Liver (tissue), 9 donors: ENCODE data around the gene GOLGA1. TPM values are rescaled to one million over a fixed set of nuclear protein-coding genes. Genes with fewer than 3 reads are reported as not detected.
A peak's percentile ranks its signal among the peaks of the same experiment; 100 is the strongest.
"Not testable (repeated sequence)": the region's sequence is repeated elsewhere in the genome, so short reads cannot be mapped to it uniquely, and the experiment has no call there.

Experiments
- DNase-seq: peaks from one replicate; pipeline ENCODE4 v3.0.0-alpha.2; 2017; ENCODE audit warnings: low spot score
- H3K27ac ChIP-seq, 2 donors: one replicate each; pipeline ENCODE4 v1.7.0; 2013; ENCODE audit warnings: inconsistent platforms in 2 of 2, low read length in 2 of 2, control low read depth in 1 of 2, low read depth in 1 of 2, mild to moderate bottlenecking in 1 of 2
- H3K27me3 ChIP-seq, 4 donors: one replicate each; pipeline versions ENCODE4 v1.6.1 to v1.7.0; 2013; ENCODE audit warnings: low read length in 3 of 4, inconsistent platforms in 1 of 4, mild to moderate bottlenecking in 1 of 4, moderate library complexity in 1 of 4; ENCODE audit not compliant: control insufficient read depth in 4 of 4, insufficient read depth in 4 of 4
- H3K36me3 ChIP-seq, 4 donors: one replicate each; pipeline versions ENCODE4 v1.6.1 to v1.7.0; 2013; ENCODE audit warnings: low read length in 3 of 4, mild to moderate bottlenecking in 3 of 4, low read depth in 1 of 4, moderate library complexity in 1 of 4; ENCODE audit not compliant: control insufficient read depth in 4 of 4, insufficient read depth in 3 of 4
- H3K4me1 ChIP-seq, 4 donors: one replicate each; pipeline versions ENCODE4 v1.6.1 to v1.7.0; 2013; ENCODE audit warnings: low read length in 3 of 4, mild to moderate bottlenecking in 3 of 4, moderate library complexity in 1 of 4; ENCODE audit not compliant: control insufficient read depth in 4 of 4, insufficient read depth in 4 of 4
- H3K4me3 ChIP-seq, 3 donors: one replicate each; pipeline versions ENCODE4 v1.6.1 to v1.7.0; 2013; ENCODE audit warnings: low read length in 3 of 3, control low read depth in 1 of 3, low read depth in 1 of 3, mild to moderate bottlenecking in 1 of 3
- H3K9ac ChIP-seq, 2 donors: one replicate each; pipeline ENCODE4 v1.7.0; 2013; ENCODE audit warnings: low read length in 2 of 2, mild to moderate bottlenecking in 2 of 2, moderate library complexity in 2 of 2, control low read depth in 1 of 2, low read depth in 1 of 2
- H3K9me3 ChIP-seq, 4 donors: one replicate each; pipeline versions ENCODE4 v1.6.1 to v1.7.0; 2013; ENCODE audit warnings: low read length in 3 of 4; ENCODE audit not compliant: control insufficient read depth in 4 of 4
- EGR1 ChIP-seq, 2 donors: IDR thresholded peaks; 2 replicates each; pipeline ENCODE4 v1.6.1; 2016 to 2018; ENCODE audit warnings: antibody characterized with exemption in 2 of 2, low read depth in 2 of 2
- FOXA1 ChIP-seq: IDR thresholded peaks from 2 replicates; pipeline ENCODE4 v1.6.1; 2016; ENCODE audit warnings: antibody characterized with exemption
- FOXA2 ChIP-seq: IDR thresholded peaks from 2 replicates; pipeline ENCODE4 v1.6.1; 2016; ENCODE audit warnings: antibody characterized with exemption
- HNF4A ChIP-seq, 2 donors: conservative IDR thresholded peaks; 2 replicates each; pipeline ENCODE4 v1.6.1; 2016; ENCODE audit warnings: antibody characterized with exemption in 2 of 2, mild to moderate bottlenecking in 2 of 2
- JUND ChIP-seq, 2 donors: IDR thresholded peaks; 2 replicates each; pipeline ENCODE4 v1.6.1; 2016; ENCODE audit warnings: antibody characterized with exemption in 2 of 2
- NR2F2 ChIP-seq: IDR thresholded peaks from 2 replicates; pipeline ENCODE4 v1.6.1; 2016; ENCODE audit warnings: antibody characterized with exemption
- RAD21 ChIP-seq, 2 donors: IDR thresholded peaks; 2 replicates each; pipeline ENCODE4 v1.6.1; 2016; ENCODE audit warnings: antibody characterized with exemption in 2 of 2, mild to moderate bottlenecking in 2 of 2
- RXRA ChIP-seq, 2 donors: IDR thresholded peaks; 2 replicates each; pipeline ENCODE4 v1.6.1; 2017 to 2018; ENCODE audit warnings: antibody characterized with exemption in 2 of 2, mild to moderate bottlenecking in 1 of 2
- SP1 ChIP-seq: IDR thresholded peaks from 2 replicates; pipeline ENCODE4 v1.6.1; 2018; ENCODE audit warnings: antibody characterized with exemption, mild to moderate bottlenecking
- TAF1 ChIP-seq: conservative IDR thresholded peaks from 2 replicates; pipeline ENCODE4 v1.6.1; 2016; ENCODE audit warnings: antibody characterized with exemption, mild to moderate bottlenecking
- YY1 ChIP-seq: IDR thresholded peaks from 2 replicates; pipeline ENCODE4 v1.6.1; 2016; ENCODE audit warnings: antibody characterized with exemption, mild to moderate bottlenecking
- WGBS: extraction: QIAGEN DNeasy Blood & Tissue Kit; methylation state at CpG from one replicate; pipeline ENCODE4 v1.1.7; 2013; 5-methylcytosine and 5-hydroxymethylcytosine counted together
- polyA plus RNA-seq, 2 donors: library from polyadenylated mRNA; stranded (reverse) in 1 of 2; unstranded in 1 of 2; fragments of 200-250 nt in 1 of 2; fragments of >200 nt in 1 of 2; fragmentation: Nextera tagmentation in 1 of 2; extraction: Ambion mirVana in 1 of 2; gene quantifications; one replicate each; pipeline versions ENCODE4 v1.2.1 to v1.2.3, GENCODE V29; 2013 to 2015
- total RNA-seq, 2 donors: library from RNA; depleted of rRNA; stranded (reverse); fragments of >200 nt; gene quantifications; one replicate each; pipeline ENCODE4 v1.2.3, GENCODE V29; 2014
- TF ChIP-seq, protein P1 (sequence below): IDR thresholded peaks from 2 replicates; pipeline ENCODE4 v1.6.1; 2016; ENCODE audit warnings: antibody characterized with exemption
- TF ChIP-seq, protein P2 (sequence below): fragments of 150-350 bp; IDR thresholded peaks from 2 replicates; pipeline ENCODE4 v1.5.1; 2017; ENCODE audit warnings: improper control_type of control experiment, low read depth, low read length; ENCODE audit not compliant: missing input control
- TF ChIP-seq, protein P3 (sequence below): IDR thresholded peaks from 2 replicates; pipeline ENCODE4 v1.6.1; 2016; ENCODE audit warnings: antibody characterized with exemption
- TF ChIP-seq, protein P4 (sequence below): IDR thresholded peaks from 2 replicates; pipeline ENCODE4 v1.6.1; 2016; ENCODE audit warnings: antibody characterized with exemption
- donor health status: healthy.
- donor health status: healthy.
- donor health status: healthy.
- donor health status: healthy.
- donor health status: healthy.

Gene GOLGA1
- total and polyA plus RNA-seq, 4 donors: 5.9 to 17.6 (median 8.9) TPM

DNA sequence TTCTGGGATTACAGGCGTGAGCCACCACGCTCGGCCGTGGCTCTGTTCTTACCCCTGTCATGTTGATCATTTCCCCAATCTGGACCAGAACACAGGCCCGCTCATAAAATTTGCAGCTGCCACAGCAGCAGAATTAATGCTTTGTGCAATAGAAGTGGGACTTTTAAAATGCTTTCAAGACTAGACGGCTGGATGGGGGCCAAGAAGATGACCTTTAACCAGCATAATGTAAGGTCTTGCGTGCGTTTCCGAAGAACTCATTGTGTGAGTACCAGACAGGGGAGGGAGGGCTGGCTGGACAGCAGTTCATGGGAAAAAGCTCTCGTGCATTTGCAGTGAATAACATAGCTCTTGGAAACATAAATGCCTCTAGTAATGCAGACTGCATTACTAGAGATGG, 91.1 kb downstream of the GOLGA1 start:
- Histone ChIP-seq H3K9ac (no peak overlapping the region), H3K27me3 (peaks cover 0 to 4% (median 0%) of the 10 kb centered on the region in 4 donors), H3K27ac (no peak overlapping the region), H3K4me1 (peaks cover 2 to 13% (median 10%) of the 10 kb centered on the region in 4 donors), H3K4me3 (no peak overlapping the region), H3K9me3 (no peaks in the 10 kb centered on the region), H3K36me3 (no peaks in the 10 kb centered on the region)
- TF ChIP-seq NR2F2 (peak; percentile 58), TAF1 (no peak)
- WGBS: 55% methylated on average over 10 of the region's 10 CpGs
- no peak for DNase-seq

DNA sequence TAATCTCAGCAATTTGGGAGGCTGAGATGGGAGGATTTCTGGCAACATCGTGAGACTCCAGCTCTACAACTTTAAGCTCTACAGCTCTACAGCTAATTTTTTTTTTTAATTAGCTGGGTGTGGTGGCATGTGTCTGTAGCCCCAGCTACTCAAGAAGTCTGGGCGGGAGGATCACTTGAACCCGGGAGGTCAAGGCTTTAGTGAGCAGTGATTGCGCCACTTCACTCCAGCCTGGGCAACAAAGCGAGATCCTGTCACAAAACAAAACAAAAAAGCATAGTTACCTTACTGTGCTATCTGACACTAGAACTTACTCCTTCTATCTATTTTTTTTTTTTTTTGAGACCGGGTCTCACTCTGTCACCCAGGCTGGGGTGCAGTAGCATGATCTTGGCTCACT, 93.9 kb downstream of the GOLGA1 start:
- Histone ChIP-seq H3K4me1 (no peaks in the 10 kb centered on the region), H3K36me3 (no peaks in the 10 kb centered on the region), H3K27ac (no peak overlapping the region), H3K9me3 (no peaks in the 10 kb centered on the region), H3K27me3 (peaks cover 0 to 4% (median 0%) of the 10 kb centered on the region in 4 donors), H3K4me3 (no peak overlapping the region), H3K9ac (no peak overlapping the region)
- TF ChIP-seq YY1 (no peak), RAD21 (IDR thresholded peaks at IDR 0.05) (no peak), RXRA (IDR thresholded peaks at IDR 0.05) (no peak), NR2F2 (no peak), EGR1 (IDR thresholded peaks at IDR 0.05; ENCODE audit: low read depth in 2 of 2) (no peak), HNF4A (conservative IDR thresholded peaks at IDR 0.05) (no peak), JUND (IDR thresholded peaks at IDR 0.05) (no peak), FOXA2 (no peak), FOXA1 (no peak), SP1 (no peak)
- TF ChIP-seq, protein P1, sequence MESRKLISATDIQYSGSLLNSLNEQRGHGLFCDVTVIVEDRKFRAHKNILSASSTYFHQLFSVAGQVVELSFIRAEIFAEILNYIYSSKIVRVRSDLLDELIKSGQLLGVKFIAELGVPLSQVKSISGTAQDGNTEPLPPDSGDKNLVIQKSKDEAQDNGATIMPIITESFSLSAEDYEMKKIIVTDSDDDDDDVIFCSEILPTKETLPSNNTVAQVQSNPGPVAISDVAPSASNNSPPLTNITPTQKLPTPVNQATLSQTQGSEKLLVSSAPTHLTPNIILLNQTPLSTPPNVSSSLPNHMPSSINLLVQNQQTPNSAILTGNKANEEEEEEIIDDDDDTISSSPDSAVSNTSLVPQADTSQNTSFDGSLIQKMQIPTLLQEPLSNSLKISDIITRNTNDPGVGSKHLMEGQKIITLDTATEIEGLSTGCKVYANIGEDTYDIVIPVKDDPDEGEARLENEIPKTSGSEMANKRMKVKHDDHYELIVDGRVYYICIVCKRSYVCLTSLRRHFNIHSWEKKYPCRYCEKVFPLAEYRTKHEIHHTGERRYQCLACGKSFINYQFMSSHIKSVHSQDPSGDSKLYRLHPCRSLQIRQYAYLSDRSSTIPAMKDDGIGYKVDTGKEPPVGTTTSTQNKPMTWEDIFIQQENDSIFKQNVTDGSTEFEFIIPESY: no peak
- TF ChIP-seq, protein P2, sequence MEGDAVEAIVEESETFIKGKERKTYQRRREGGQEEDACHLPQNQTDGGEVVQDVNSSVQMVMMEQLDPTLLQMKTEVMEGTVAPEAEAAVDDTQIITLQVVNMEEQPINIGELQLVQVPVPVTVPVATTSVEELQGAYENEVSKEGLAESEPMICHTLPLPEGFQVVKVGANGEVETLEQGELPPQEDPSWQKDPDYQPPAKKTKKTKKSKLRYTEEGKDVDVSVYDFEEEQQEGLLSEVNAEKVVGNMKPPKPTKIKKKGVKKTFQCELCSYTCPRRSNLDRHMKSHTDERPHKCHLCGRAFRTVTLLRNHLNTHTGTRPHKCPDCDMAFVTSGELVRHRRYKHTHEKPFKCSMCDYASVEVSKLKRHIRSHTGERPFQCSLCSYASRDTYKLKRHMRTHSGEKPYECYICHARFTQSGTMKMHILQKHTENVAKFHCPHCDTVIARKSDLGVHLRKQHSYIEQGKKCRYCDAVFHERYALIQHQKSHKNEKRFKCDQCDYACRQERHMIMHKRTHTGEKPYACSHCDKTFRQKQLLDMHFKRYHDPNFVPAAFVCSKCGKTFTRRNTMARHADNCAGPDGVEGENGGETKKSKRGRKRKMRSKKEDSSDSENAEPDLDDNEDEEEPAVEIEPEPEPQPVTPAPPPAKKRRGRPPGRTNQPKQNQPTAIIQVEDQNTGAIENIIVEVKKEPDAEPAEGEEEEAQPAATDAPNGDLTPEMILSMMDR: no peak
- TF ChIP-seq, protein P3, sequence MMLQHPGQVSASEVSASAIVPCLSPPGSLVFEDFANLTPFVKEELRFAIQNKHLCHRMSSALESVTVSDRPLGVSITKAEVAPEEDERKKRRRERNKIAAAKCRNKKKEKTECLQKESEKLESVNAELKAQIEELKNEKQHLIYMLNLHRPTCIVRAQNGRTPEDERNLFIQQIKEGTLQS: no peak
- TF ChIP-seq, protein P4, sequence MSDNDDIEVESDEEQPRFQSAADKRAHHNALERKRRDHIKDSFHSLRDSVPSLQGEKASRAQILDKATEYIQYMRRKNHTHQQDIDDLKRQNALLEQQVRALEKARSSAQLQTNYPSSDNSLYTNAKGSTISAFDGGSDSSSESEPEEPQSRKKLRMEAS: no peak
- no peak for DNase-seq
- 94% methylated on average over 6 of the region's 6 CpGs for WGBS

DNA sequence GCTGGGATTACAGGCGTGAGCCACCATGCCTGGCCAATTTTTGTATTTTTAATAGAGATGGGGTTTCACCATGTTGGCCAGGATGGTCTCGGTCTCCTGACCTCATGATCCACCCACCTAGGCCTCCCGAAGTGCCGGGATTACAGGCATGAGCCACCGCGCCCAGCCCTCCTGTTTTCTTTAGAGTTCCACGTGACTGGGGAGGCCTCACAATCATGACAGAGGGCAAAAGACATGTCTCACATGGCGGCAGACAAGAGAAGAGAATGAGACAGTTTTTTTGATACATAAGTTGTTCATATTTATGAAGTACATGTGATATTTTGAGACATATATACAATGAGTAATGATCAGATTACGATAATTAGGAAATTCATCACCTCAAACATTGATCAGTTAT, 94.4 kb downstream of the GOLGA1 start:
- not testable (repeated sequence) for H3K27me3 ChIP-seq, H3K9me3 ChIP-seq, H3K4me3 ChIP-seq, H3K9ac ChIP-seq, H3K27ac ChIP-seq, H3K4me1 ChIP-seq, DNase-seq, H3K36me3 ChIP-seq
- WGBS: 95% methylated on average over 9 of the region's 9 CpGs
